BLaER1 (cell line): ENCODE data around the gene GALNT6.

Experiments used
- H3K27ac ChIP-seq: shearing (Covaris generic); formaldehyde crosslinking; 2 replicates; pipeline ENCODE4 v1.8.1; 2022
- H3K27me3 ChIP-seq: shearing (Covaris generic); formaldehyde crosslinking; 2 replicates; pipeline ENCODE4 v1.8.1; 2022
- H3K36me3 ChIP-seq: shearing (Covaris generic); formaldehyde crosslinking; 2 replicates; pipeline ENCODE4 v1.8.1; 2022
- H3K4me1 ChIP-seq: shearing (Covaris generic); formaldehyde crosslinking; 2 replicates; pipeline ENCODE4 v1.8.1; 2022
- H3K4me2 ChIP-seq: shearing (Covaris generic); formaldehyde crosslinking; 2 replicates; pipeline ENCODE4 v1.8.1; 2022
- H3K4me3 ChIP-seq: shearing (Covaris generic); formaldehyde crosslinking; 2 replicates; pipeline ENCODE4 v1.8.1; 2022
- H3K9ac ChIP-seq: shearing (Covaris generic); formaldehyde crosslinking; 2 replicates; pipeline ENCODE4 v1.8.1; 2022
- H3K9me3 ChIP-seq: shearing (Covaris generic); formaldehyde crosslinking; 2 replicates; pipeline ENCODE4 v1.8.1; 2022
- H4K20me1 ChIP-seq: shearing (Covaris generic); formaldehyde crosslinking; 2 replicates; pipeline ENCODE4 v1.8.1; 2022
- Cebpa-rat ChIP-seq: shearing (Covaris generic); IDR thresholded peaks from 2 replicates; pipeline ENCODE4 v1.8.1; 2022

Gene GALNT6

GRCh38 chr12:51407604-51408003 is 16.4 kb upstream of the GALNT6 start:
- H3K9me3 ChIP-seq = no peaks in the 10 kb centered on the region
- H3K4me3 ChIP-seq = no peak overlapping the region
- H3K9ac ChIP-seq = no peak overlapping the region
- H4K20me1 ChIP-seq = no peaks in the 10 kb centered on the region
- H3K36me3 ChIP-seq = no peaks in the 10 kb centered on the region
- H3K27ac ChIP-seq = no peak overlapping the region
- no peaks in the 10 kb centered on the region for H3K27me3 ChIP-seq
- H3K4me1 ChIP-seq = no peaks in the 10 kb centered on the region
- no peak for TF ChIP-seq Cebpa-rat
- H3K4me2 ChIP-seq = no peak overlapping the region

GRCh38 chr12:51406859-51407258 is 15.7 kb upstream of the GALNT6 start:
- TF ChIP-seq Cebpa-rat = no peak
- no peaks in the 10 kb centered on the region for H3K27me3 ChIP-seq
- no peaks in the 10 kb centered on the region for H3K36me3 ChIP-seq
- no peak overlapping the region for H3K9ac ChIP-seq
- no peaks in the 10 kb centered on the region for H3K9me3 ChIP-seq
- H3K4me2 ChIP-seq = no peak overlapping the region
- H3K27ac ChIP-seq = no peak overlapping the region
- H3K4me1 ChIP-seq = no peaks in the 10 kb centered on the region
- no peaks in the 10 kb centered on the region for H4K20me1 ChIP-seq
- H3K4me3 ChIP-seq = no peak overlapping the region

GRCh38 chr12:51406290-51406689 is 15.1 kb upstream of the GALNT6 start:
- Histone ChIP-seq H3K27me3 (no peaks in the 10 kb centered on the region), H3K27ac (no peak overlapping the region), H3K9me3 (no peaks in the 10 kb centered on the region), H3K4me1 (no peaks in the 10 kb centered on the region), H3K9ac (no peak overlapping the region), H4K20me1 (no peaks in the 10 kb centered on the region), H3K36me3 (no peaks in the 10 kb centered on the region), H3K4me2 (no peak overlapping the region), H3K4me3 (no peak overlapping the region)
- TF ChIP-seq Cebpa-rat = no peak

GRCh38 chr12:51405801-51406207 is 14.6 kb upstream of the GALNT6 start:
- Histone ChIP-seq H3K9ac (no peak overlapping the region), H3K4me1 (no peaks in the 10 kb centered on the region), H4K20me1 (no peaks in the 10 kb centered on the region), H3K27ac (no peak overlapping the region), H3K9me3 (no peaks in the 10 kb centered on the region), H3K4me3 (no peak overlapping the region), H3K27me3 (no peaks in the 10 kb centered on the region), H3K4me2 (no peak overlapping the region), H3K36me3 (no peaks in the 10 kb centered on the region)
- TF ChIP-seq Cebpa-rat = no peak

GRCh38 chr12:51404627-51405026 is 13.4 kb upstream of the GALNT6 start:
- no peaks in the 10 kb centered on the region for H3K36me3 ChIP-seq
- H3K9me3 ChIP-seq = no peaks in the 10 kb centered on the region
- H3K4me2 ChIP-seq = no peak overlapping the region
- no peak overlapping the region for H3K9ac ChIP-seq
- no peak for TF ChIP-seq Cebpa-rat
- H4K20me1 ChIP-seq = no peaks in the 10 kb centered on the region
- no peaks in the 10 kb centered on the region for H3K27me3 ChIP-seq
- H3K4me1 ChIP-seq = no peaks in the 10 kb centered on the region
- H3K4me3 ChIP-seq = no peak overlapping the region
- H3K27ac ChIP-seq = no peak overlapping the region

- TF ChIP-seq Cebpa-rat = no peak
- Histone ChIP-seq H4K20me1 (no peaks in the 10 kb centered on the region), H3K9ac (no peak overlapping the region), H3K4me1 (no peaks in the 10 kb centered on the region), H3K4me2 (no peak overlapping the region), H3K36me3 (no peaks in the 10 kb centered on the region), H3K27ac (no peak overlapping the region), H3K27me3 (no peaks in the 10 kb centered on the region), H3K9me3 (no peaks in the 10 kb centered on the region), H3K4me3 (no peak overlapping the region)
Measured at GRCh38 chr12:51403681-51404136, 12.5 kb upstream of the GALNT6 start.

GRCh38 chr12:51403159-51403558 is 12.0 kb upstream of the GALNT6 start:
- Histone ChIP-seq H3K4me2 (no peak overlapping the region), H3K9ac (no peak overlapping the region), H3K4me3 (no peak overlapping the region), H3K27ac (no peak overlapping the region), H3K36me3 (no peaks in the 10 kb centered on the region), H3K27me3 (no peaks in the 10 kb centered on the region), H3K4me1 (no peaks in the 10 kb centered on the region), H3K9me3 (no peaks in the 10 kb centered on the region), H4K20me1 (no peaks in the 10 kb centered on the region)
- no peak for TF ChIP-seq Cebpa-rat

GRCh38 chr12:51401900-51402299 is 10.7 kb upstream of the GALNT6 start:
- Histone ChIP-seq H3K4me2 (no peak overlapping the region), H3K4me3 (no peak overlapping the region), H3K9me3 (no peaks in the 10 kb centered on the region), H3K4me1 (no peaks in the 10 kb centered on the region), H3K27me3 (no peaks in the 10 kb centered on the region), H3K27ac (no peak overlapping the region), H4K20me1 (no peaks in the 10 kb centered on the region), H3K36me3 (no peaks in the 10 kb centered on the region), H3K9ac (no peak overlapping the region)
- no peak for TF ChIP-seq Cebpa-rat

- H4K20me1 ChIP-seq = no peaks in the 10 kb centered on the region
- H3K27me3 ChIP-seq = no peaks in the 10 kb centered on the region
- H3K36me3 ChIP-seq = no peaks in the 10 kb centered on the region
- no peak for TF ChIP-seq Cebpa-rat
- no peak overlapping the region for H3K27ac ChIP-seq
- H3K4me3 ChIP-seq = no peak overlapping the region
- H3K9me3 ChIP-seq = no peaks in the 10 kb centered on the region
- H3K4me1 ChIP-seq = no peaks in the 10 kb centered on the region
- no peak overlapping the region for H3K9ac ChIP-seq
- no peak overlapping the region for H3K4me2 ChIP-seq
Measured at GRCh38 chr12:51401486-51401885, 10.3 kb upstream of the GALNT6 start.

- Histone ChIP-seq H3K9ac (no peak overlapping the region), H3K4me1 (no peaks in the 10 kb centered on the region), H3K36me3 (no peaks in the 10 kb centered on the region), H3K27ac (no peak overlapping the region), H3K4me3 (no peak overlapping the region), H3K9me3 (no peaks in the 10 kb centered on the region), H4K20me1 (no peaks in the 10 kb centered on the region), H3K27me3 (no peaks in the 10 kb centered on the region), H3K4me2 (no peak overlapping the region)
- no peak for TF ChIP-seq Cebpa-rat
Measured at GRCh38 chr12:51401020-51401419, 9.8 kb upstream of the GALNT6 start.

GRCh38 chr12:51399891-51400290 is 8.7 kb upstream of the GALNT6 start:
- Histone ChIP-seq H3K9ac (no peak overlapping the region), H3K4me2 (no peak overlapping the region), H3K27me3 (peaks cover 8% of the 10 kb centered on the region), H3K4me1 (peaks cover 9% of the 10 kb centered on the region), H3K9me3 (no peaks in the 10 kb centered on the region), H4K20me1 (no peaks in the 10 kb centered on the region), H3K4me3 (no peak overlapping the region), H3K36me3 (no peaks in the 10 kb centered on the region), H3K27ac (no peak overlapping the region)
- no peak for TF ChIP-seq Cebpa-rat
